Fibroblast of pulmonary artery (primary cell): ENCODE results near the gene CLTA.
"Not testable (repeated sequence)": the region's sequence is repeated elsewhere in the genome, so short reads cannot be mapped to it uniquely, and the experiment has no call there.

Source experiments
- DNase-seq: peaks from one replicate; pipeline ENCODE4 v3.0.0-alpha.2; 2010; ENCODE audit warnings: low read depth
- H3K4me3 ChIP-seq: replicated peaks from 2 replicates; pipeline ENCODE4 v1.5.1; 2011; ENCODE audit warnings: low read depth, mild to moderate bottlenecking, control low read depth, low read length, moderate library complexity
- TF ChIP-seq, protein P1 (sequence below): IDR thresholded peaks from 2 replicates; pipeline ENCODE4 v1.5.1; 2011; ENCODE audit warnings: mild to moderate bottlenecking, control low read depth, low read length, inconsistent platforms; ENCODE audit errors: missing control alignments

Gene CLTA

DNA sequence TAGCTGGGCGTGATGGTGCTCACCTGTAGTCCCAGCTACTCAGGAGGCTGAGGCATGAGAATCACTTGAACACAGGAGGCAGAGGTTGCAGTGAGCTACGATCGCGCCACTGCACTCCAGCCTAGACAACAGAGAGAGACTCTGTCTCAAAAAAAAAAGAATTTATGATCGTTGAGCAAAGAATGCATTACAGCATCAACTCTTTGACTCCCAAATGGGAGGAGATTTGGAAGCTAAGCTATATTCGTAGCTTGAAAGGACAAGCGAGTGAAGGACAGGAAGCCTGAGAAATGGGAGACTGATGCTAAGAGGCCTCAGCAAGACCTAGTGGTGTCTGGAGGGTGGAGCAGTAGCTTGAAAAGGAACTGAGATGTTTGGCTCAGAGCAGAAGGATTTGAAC, 31.8 kb upstream of the CLTA start:
- H3K4me3 ChIP-seq: no peak overlapping the region
- peak; percentile 54 for DNase-seq
- TF ChIP-seq, protein P1, sequence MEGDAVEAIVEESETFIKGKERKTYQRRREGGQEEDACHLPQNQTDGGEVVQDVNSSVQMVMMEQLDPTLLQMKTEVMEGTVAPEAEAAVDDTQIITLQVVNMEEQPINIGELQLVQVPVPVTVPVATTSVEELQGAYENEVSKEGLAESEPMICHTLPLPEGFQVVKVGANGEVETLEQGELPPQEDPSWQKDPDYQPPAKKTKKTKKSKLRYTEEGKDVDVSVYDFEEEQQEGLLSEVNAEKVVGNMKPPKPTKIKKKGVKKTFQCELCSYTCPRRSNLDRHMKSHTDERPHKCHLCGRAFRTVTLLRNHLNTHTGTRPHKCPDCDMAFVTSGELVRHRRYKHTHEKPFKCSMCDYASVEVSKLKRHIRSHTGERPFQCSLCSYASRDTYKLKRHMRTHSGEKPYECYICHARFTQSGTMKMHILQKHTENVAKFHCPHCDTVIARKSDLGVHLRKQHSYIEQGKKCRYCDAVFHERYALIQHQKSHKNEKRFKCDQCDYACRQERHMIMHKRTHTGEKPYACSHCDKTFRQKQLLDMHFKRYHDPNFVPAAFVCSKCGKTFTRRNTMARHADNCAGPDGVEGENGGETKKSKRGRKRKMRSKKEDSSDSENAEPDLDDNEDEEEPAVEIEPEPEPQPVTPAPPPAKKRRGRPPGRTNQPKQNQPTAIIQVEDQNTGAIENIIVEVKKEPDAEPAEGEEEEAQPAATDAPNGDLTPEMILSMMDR: no peak

DNA sequence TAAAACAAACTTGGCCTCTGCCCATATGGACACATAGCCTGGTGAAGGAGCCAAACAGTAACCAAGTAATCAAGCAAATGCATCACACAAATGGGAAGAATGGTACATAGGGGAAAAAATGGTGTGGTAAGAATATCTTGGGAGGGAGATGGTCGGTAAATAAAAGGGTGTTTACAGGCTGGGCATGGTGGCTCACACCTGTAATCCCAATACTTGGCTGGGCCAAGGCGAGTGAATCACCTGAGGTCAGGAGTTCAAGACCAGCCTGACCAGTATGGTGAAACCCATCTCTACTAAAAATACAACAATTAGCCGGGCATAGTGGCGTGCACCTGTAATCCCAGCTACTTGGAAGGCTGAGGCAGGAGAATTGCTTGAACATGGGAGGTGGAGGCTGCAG, 31.2 kb upstream of the CLTA start:
- not testable (repeated sequence) for H3K4me3 ChIP-seq, DNase-seq

DNA sequence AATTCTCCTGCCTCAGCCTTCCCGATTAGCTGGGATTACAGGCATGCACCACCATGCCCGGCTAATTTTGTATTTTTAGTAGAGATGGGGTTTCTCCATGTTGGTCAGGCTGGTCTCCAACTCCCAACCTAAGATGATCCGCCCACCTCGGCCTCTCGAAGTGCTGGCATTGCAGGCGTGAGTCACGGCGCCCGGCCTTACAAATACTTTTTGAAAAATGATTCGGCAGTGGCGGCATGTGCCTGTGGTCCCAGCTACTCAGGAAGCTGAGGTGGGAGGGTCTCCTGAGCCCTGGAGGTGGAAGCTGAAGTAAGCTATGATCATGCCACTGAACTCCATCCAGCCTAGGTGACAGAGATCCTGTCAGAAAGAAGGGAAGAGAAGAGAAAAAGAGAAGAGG, 30.6 kb upstream of the CLTA start:
- not testable (repeated sequence) for H3K4me3 ChIP-seq, DNase-seq

DNA sequence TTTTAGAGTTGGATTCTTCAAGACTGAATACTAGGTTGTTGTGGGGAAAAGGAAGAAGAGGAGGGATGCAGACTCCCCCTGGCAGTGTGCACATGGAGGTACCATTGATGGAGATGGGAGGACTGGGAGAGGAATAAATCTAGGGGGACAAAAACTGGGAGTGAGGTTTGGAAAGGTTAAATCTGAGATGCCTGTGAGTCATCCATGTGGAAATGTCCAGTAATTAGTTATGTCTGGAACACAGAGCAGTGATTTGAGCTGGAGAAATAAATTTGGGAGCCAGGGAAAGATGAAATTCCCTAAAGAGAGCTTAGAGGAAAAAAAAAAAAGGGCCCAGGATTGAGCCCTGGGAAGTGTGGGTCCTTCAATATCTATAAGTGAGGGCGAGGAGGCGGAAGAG, 29.5 kb upstream of the CLTA start:
- TF ChIP-seq, protein P1: no peak
- no peak overlapping the region for H3K4me3 ChIP-seq
- no peak for DNase-seq

DNA sequence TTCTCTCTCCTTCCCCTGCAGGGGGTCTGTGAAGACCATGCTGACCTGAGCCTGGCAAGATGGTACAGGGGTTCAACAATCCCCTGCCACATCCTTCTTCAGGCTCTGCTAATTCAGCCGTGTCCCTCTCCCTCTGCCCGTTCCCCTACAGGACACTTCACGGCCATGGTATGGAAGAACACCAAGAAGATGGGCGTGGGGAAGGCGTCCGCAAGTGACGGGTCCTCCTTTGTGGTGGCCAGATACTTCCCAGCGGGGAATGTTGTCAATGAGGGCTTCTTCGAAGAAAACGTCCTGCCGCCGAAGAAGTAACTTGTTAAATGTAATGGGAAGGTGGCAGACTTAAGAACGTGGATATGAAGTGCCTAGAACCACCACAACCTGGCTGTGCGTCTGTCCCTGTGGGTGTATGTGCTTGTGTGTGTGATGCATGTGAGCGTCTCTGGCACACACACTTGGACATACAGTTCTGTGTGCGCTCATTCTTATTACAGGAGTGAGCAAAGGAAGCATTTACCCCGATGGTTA, 28.4 kb upstream of the CLTA start:
- TF ChIP-seq, protein P1: no peak
- DNase-seq: no peak
- no peak overlapping the region for H3K4me3 ChIP-seq

DNA sequence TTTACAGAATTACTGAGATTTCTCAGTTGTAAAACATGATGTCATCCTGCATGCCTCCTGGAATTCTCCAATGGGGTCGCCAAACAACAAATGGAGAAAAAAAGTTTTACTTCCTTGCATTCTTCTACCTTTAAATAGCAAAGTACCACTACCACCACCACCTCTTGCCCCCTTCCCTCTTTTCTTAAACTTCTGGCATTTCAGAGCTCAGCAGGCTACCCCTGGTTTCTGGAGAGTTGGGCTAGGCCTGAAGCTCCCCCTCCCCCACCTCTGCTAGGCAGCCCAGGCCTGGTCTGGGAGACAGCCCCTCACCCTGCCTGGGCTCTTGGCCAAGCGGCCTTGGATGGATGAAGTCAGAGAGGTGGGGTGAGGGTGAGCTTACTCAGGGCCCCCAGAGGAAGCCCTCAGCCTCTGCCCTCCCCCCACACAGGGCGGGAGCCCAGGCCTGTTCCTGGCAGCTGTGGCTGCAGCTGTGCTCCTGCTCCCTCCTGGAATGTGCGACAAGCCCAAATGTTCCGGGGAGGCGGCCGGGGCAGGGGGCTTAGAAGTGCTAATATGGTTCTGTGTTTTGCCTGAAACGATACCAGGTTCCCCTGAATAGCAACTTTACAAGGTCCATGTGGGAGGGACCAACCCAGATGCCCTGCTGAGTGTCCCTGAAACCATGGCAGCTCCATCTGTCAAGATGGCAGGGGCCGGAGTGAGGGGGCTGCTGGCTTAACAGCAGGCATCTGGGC, 27.5 kb upstream of the CLTA start:
- DNase-seq: peak; percentile 88
- TF ChIP-seq, protein P1: no peak
- H3K4me3 ChIP-seq: no peak overlapping the region

DNA sequence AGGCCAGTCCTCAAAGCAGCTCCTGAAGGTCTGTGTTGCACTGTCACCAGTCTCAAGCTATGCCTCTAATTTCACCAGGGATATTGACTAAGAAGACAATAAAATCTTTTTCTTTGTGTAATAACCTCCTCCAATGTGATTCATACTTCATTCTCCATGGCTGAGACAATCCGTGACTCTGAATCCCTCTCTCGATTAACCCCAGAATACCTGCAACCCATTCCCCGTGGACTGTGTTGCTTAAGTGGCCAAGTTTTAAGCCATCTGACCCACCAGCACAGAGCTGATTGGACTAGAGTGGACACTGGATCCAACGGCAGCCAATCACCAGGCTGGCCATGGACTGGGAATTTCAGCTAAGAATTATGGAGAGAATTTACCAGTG, 26.9 kb upstream of the CLTA start:
- no peak overlapping the region for H3K4me3 ChIP-seq
- TF ChIP-seq, protein P1: no peak
- DNase-seq: peak; percentile 63

DNA sequence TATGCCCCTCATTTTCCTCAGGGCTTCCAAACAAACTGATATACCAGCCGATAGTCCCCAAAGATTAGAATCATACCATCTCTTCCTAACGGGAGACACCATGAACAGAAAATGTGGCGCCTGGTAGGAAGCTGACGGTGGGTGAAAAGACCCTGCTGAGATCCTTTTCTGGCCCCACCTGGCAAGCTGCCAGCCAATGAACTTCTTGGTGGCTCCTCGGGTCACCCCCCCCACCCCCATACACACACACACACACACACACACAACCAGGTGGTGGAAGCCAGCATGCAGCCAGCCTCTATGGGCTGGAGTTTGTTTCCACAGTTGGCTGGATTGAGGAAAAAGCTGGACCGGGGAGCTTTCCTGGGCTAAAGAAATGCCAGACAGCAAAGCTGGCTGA, 26.3 kb upstream of the CLTA start:
- H3K4me3 ChIP-seq: no peak overlapping the region
- DNase-seq: no peak
- TF ChIP-seq, protein P1: no peak
